DND-41 (cell line): ENCODE data around the gene TLK1.

Experiments used
- EZH2 ChIP-seq: IDR thresholded peaks from 3 replicates; pipeline ENCODE4 v1.6.1; 2012; ENCODE audit warnings: borderline replicate concordance, low read depth, mild to moderate bottlenecking, moderate library complexity, low read length, inconsistent platforms; ENCODE audit not compliant: severe bottlenecking
- TF ChIP-seq, protein P1 (sequence below): IDR thresholded peaks from 2 replicates; pipeline ENCODE4 v1.5.1; 2012; ENCODE audit warnings: borderline replicate concordance, low read length, moderate library complexity, mild to moderate bottlenecking; ENCODE audit not compliant: poor library complexity, severe bottlenecking; ENCODE audit errors: extremely low read depth

DNA sequence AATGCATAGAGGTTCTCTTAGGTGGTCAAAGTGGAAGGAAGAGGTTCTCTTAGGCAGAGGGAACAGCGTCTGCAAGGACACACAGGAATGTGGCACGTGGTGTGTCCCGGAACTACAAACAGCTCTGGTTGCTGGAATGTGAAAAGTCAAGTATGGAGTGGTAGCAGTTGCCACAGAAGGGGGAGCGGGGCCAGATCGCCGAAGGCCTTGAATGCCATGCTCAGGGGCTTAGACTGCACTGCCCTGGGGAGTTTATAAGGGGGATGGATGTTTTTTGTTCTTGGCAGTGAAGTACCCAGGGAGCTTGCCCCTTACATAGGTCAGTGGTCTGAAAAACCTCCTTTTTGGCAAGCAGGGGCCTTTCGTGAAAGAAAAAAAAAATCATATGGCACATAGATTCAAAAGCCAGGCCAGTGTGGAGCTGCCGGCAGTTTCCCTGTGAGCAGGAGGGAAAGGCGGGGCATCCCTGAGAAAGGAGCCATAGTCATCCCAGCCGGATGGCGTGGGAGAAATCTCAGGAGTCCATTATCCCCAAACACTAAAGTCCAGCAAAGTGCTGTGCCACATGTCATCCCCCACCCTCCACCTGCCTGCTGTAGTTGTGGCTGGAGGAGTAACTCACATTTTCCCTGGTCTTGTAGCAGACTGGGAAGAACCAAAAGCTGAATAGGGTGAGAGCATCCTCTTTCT lies 186.2 kb downstream of the TLK1 start:
- TF ChIP-seq, protein P1, sequence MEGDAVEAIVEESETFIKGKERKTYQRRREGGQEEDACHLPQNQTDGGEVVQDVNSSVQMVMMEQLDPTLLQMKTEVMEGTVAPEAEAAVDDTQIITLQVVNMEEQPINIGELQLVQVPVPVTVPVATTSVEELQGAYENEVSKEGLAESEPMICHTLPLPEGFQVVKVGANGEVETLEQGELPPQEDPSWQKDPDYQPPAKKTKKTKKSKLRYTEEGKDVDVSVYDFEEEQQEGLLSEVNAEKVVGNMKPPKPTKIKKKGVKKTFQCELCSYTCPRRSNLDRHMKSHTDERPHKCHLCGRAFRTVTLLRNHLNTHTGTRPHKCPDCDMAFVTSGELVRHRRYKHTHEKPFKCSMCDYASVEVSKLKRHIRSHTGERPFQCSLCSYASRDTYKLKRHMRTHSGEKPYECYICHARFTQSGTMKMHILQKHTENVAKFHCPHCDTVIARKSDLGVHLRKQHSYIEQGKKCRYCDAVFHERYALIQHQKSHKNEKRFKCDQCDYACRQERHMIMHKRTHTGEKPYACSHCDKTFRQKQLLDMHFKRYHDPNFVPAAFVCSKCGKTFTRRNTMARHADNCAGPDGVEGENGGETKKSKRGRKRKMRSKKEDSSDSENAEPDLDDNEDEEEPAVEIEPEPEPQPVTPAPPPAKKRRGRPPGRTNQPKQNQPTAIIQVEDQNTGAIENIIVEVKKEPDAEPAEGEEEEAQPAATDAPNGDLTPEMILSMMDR, result no peak
- TF ChIP-seq EZH2, result no peak
